Measurements from ENCODE around the gene NXPH1. TPM values are rescaled to one million over a fixed set of nuclear protein-coding genes. Genes with fewer than 3 reads are reported as not detected.

NXPH1 gene
- total RNA-seq, 3 donors from 2014 or later: not detected

DNA sequence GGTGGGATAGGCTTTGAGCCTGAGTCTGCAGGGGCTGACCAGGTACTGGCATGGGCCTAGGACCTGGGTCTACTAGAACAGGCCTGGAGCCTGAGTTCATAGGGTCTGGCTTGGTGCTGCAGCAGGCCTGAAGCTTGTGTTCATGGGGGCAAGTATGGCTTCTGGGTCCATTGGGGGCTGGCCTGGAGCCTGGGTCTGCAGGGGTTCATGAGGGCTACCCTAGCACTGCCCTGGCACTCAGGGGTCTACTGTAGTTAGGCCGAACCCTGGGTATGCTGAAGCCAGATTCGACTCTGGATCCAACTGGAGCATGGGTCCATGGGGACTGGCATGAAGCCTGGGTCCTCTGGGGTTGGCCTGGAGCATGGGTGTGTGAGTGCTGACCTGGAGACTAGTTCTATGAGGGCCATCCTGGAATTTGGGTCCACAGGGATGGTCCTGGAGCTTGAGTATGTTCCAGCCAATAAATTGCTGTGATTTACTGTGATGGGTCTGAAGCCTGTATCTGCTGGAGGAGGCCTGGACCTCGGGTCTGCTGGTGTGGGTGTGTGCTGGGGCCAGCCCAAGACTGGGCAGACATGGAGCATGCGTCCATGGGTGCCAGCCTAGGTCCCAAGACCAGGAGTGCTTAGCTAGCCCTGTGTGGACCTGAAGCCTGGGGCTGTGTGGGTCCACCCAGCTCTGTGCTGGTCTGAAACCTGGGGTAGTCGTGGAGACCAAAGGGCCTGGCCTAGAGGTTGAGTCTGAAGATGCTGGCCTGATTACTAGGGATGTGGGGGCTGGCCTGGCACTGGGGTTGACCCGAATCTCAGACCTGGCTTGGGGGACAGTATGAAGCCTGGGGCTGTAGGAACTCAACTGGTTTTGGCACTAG is 235.5 kb downstream of the NXPH1 start:
- no peak overlapping the region for H3K4me3 ChIP-seq
- DNase-seq (no peak), ATAC-seq (no peak)
- H3K4me1 ChIP-seq (ENCODE audit: low read depth): no peaks in the 10 kb centered on the region
- peaks cover 4% of the 10 kb centered on the region for H3K9me3 ChIP-seq
- intact Hi-C loops (cut with DNase I, micrococcal nuclease): no loop called here
- TF ChIP-seq, protein P1, sequence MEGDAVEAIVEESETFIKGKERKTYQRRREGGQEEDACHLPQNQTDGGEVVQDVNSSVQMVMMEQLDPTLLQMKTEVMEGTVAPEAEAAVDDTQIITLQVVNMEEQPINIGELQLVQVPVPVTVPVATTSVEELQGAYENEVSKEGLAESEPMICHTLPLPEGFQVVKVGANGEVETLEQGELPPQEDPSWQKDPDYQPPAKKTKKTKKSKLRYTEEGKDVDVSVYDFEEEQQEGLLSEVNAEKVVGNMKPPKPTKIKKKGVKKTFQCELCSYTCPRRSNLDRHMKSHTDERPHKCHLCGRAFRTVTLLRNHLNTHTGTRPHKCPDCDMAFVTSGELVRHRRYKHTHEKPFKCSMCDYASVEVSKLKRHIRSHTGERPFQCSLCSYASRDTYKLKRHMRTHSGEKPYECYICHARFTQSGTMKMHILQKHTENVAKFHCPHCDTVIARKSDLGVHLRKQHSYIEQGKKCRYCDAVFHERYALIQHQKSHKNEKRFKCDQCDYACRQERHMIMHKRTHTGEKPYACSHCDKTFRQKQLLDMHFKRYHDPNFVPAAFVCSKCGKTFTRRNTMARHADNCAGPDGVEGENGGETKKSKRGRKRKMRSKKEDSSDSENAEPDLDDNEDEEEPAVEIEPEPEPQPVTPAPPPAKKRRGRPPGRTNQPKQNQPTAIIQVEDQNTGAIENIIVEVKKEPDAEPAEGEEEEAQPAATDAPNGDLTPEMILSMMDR (IDR thresholded peaks at IDR 0.05): no peak
- H3K36me3 ChIP-seq (ENCODE audit: low read depth): no peaks in the 10 kb centered on the region

DNA sequence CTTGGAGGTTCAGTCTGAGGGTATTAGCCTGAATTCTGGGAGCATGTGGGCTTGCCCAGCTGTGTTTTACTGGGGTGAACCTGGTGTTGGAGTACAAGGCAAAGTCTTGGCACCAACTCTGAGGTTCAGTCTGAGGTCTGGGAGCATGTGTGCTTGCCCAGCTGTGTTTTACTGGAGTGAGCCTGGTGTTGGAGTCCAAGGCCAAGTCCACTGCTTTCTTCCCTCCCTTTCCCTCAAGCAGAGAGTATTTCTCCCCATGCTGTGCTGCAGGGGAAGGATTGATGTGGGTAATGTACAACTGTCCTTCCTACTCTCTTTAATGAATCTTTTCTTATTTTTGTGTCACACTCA is 236.1 kb downstream of the NXPH1 start:
- intact Hi-C loops (cut with DNase I, micrococcal nuclease): no loop called here
- H3K9me3 ChIP-seq: peaks cover 4% of the 10 kb centered on the region
- no peak overlapping the region for H3K4me3 ChIP-seq
- TF ChIP-seq, protein P1 (IDR thresholded peaks at IDR 0.05): no peak
- no peak for DNase-seq
- H3K4me1 ChIP-seq (ENCODE audit: low read depth): no peaks in the 10 kb centered on the region
- ATAC-seq: no peak
- H3K36me3 ChIP-seq (ENCODE audit: low read depth): no peaks in the 10 kb centered on the region

DNA sequence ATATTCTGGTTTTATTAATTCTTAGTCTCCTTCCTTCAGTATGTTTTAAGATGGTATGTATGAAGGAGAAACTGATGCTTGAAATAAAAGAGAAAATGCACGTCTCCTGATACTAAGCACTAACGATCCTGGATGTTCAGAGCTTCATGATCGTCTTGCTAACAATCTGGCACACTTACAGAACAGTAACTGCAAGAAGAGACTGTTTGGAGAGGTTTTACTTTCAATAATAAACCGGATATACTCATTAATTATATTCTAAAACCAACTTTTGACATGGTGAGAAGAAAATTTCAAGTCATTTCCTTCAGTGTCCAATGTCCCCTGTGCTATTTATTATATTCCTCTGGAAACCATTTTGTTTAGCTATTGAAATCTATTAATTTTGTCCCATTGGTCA is 251.0 kb downstream of the NXPH1 start:
- DNase-seq: no peak
- H3K4me3 ChIP-seq: no peak overlapping the region
- ATAC-seq: no peak
- TF ChIP-seq, protein P1 (IDR thresholded peaks at IDR 0.05): no peak
- no peaks in the 10 kb centered on the region for H3K36me3 ChIP-seq (ENCODE audit: low read depth)
- intact Hi-C loops (cut with DNase I, micrococcal nuclease): no loop called here
- no peaks in the 10 kb centered on the region for H3K9me3 ChIP-seq
- H3K4me1 ChIP-seq (ENCODE audit: low read depth): no peaks in the 10 kb centered on the region

DNA sequence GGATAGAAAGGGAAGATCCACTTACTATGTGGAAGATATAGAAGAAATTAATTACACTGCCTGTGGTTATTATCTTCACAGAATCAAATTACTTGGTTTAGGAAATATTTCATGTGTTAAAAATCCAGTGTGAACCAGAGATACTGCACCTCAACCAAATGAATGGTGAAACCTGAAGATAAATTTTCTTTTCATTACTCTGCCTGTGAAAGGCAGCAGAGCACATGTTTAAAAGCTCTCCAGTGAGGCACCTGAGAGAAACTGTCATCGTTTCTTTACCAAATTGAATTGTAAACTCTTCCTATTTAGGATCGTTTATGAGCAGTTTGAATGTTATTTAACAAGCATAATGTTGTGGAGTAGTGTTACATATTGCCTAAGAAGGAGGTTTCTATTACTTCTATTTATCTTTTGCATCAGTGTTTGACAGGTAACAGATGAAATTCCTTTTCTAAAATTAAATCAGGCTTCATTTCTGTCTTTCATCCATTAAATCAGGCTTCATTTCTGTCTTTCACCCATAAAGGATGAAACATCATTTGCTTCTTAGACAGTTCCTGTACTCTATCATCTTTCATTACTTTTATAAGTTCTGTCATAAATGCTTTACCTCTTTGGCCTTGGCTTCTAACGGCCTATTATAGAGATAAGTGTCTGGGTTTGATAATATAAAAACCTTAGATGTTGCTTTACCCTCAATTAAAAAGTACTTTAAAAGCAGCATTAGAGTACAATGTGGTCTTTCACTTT is 266.6 kb downstream of the NXPH1 start:
- TF ChIP-seq, protein P1 (IDR thresholded peaks at IDR 0.05): no peak
- DNase-seq (no peak), ATAC-seq (no peak)
- no peaks in the 10 kb centered on the region for H3K36me3 ChIP-seq (ENCODE audit: low read depth)
- H3K9me3 ChIP-seq: no peaks in the 10 kb centered on the region
- H3K4me3 ChIP-seq: no peak overlapping the region
- H3K4me1 ChIP-seq (ENCODE audit: low read depth): no peaks in the 10 kb centered on the region
- intact Hi-C loops (cut with DNase I, micrococcal nuclease): no loop called here

DNA sequence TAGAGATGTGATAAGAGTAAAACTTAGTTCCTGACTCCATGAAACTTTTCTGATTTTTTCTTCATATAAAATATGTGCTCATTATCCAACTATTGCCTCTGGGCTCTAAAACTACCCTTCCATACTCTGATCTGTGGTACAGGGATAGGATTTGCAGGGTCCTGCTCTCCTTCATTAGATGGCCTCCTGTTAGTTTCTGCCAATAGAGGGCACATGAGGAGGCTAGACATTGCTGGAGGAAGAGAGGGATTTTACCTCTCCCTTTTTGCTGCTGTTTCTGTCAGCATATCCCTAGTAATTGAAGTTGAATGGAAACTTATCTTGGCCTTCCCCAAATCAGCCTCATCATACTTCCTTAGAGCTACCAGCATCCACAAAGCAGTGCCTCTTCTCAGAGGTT is 269.4 kb downstream of the NXPH1 start:
- ATAC-seq (no peak), DNase-seq (no peak)
- no peaks in the 10 kb centered on the region for H3K36me3 ChIP-seq (ENCODE audit: low read depth)
- no peaks in the 10 kb centered on the region for H3K9me3 ChIP-seq
- no peaks in the 10 kb centered on the region for H3K4me1 ChIP-seq (ENCODE audit: low read depth)
- TF ChIP-seq, protein P1 (IDR thresholded peaks at IDR 0.05): no peak
- intact Hi-C loops (cut with DNase I, micrococcal nuclease): no loop called here
- no peak overlapping the region for H3K4me3 ChIP-seq
